Neural progenitor cell (in vitro differentiated cells): ENCODE data around the gene TBC1D1. TPM values are rescaled to one million over a fixed set of nuclear protein-coding genes. Genes with fewer than 3 reads are reported as not detected.
A peak's percentile ranks its signal among the peaks of the same experiment; 100 is the strongest.

ENCODE experiments used
- DNase-seq: peaks from one replicate; pipeline ENCODE4 v3.0.0-alpha.2; 2016; ENCODE audit warnings: low spot score
- H2AFZ ChIP-seq: fragments of 200-600 bp; sonication (generic); replicated peaks from 2 replicates; pipeline ENCODE4 v1.6.1; 2016; ENCODE audit warnings: antibody characterized with exemption
- H3F3A ChIP-seq: fragments of 200-600 bp; sonication (generic); 2 replicates; pipeline ENCODE4 v1.6.1; 2016; ENCODE audit warnings: antibody characterized with exemption, low read depth
- H3K27ac ChIP-seq: fragments of 200-600 bp; sonication (generic); 2 replicates; pipeline ENCODE4 v1.5.1; 2016; ENCODE audit warnings: mild to moderate bottlenecking
- H3K27me3 ChIP-seq: fragments of 200-600 bp; sonication (generic); 2 replicates; pipeline ENCODE4 v1.6.1; 2016; ENCODE audit warnings: mild to moderate bottlenecking, moderate library complexity
- H3K36me3 ChIP-seq: fragments of 200-600 bp; sonication (generic); 2 replicates; pipeline ENCODE4 v1.5.1; 2016
- H3K4me1 ChIP-seq: fragments of 200-600 bp; sonication (generic); 2 replicates; pipeline ENCODE4 v1.6.1; 2016; ENCODE audit warnings: mixed run types
- H3K4me2 ChIP-seq: fragments of 200-600 bp; sonication (generic); 2 replicates; pipeline ENCODE4 v1.6.1; 2016
- H3K4me3 ChIP-seq: fragments of 200-600 bp; sonication (generic); 2 replicates; pipeline ENCODE4 v1.5.1; 2016
- H3K79me2 ChIP-seq: fragments of 200-600 bp; sonication (generic); 2 replicates; pipeline ENCODE4 v1.6.1; 2016; ENCODE audit warnings: low read depth
- H3K9ac ChIP-seq: fragments of 200-600 bp; sonication (generic); 2 replicates; pipeline ENCODE4 v1.6.1; 2016
- H3K9me3 ChIP-seq: fragments of 200-600 bp; sonication (generic); 2 replicates; pipeline ENCODE4 v1.5.1; 2016; ENCODE audit warnings: low read depth
- H4K20me1 ChIP-seq: fragments of 200-600 bp; sonication (generic); 2 replicates; pipeline ENCODE4 v1.6.1; 2016; ENCODE audit warnings: low read depth
- H3K27ac Mint-ChIP-seq: 3 replicates; pipeline ENCODE4 v1.8.0; 2021; ENCODE audit warnings: mixed read lengths
- H3K27me3 Mint-ChIP-seq: 2 replicates; pipeline ENCODE4 v1.8.0; 2022; ENCODE audit warnings: low read depth, mild to moderate bottlenecking, inconsistent platforms, moderate library complexity, mixed read lengths; ENCODE audit not compliant: insufficient read depth
- H3K36me3 Mint-ChIP-seq: 3 replicates; pipeline ENCODE4 v1.8.0; 2021; ENCODE audit warnings: mixed read lengths
- H3K4me1 Mint-ChIP-seq: 3 replicates; pipeline ENCODE4 v1.8.0; 2021; ENCODE audit warnings: mixed read lengths
- H3K4me3 Mint-ChIP-seq: 3 replicates; pipeline ENCODE4 v1.8.0; 2021; ENCODE audit warnings: mild to moderate bottlenecking, moderate library complexity, mixed read lengths
- H3K9me3 Mint-ChIP-seq: 3 replicates; pipeline ENCODE4 v1.8.0; 2020; ENCODE audit warnings: mixed read lengths
- EZH2 ChIP-seq: fragments of 200-600 bp; sonication (generic); IDR thresholded peaks from 2 replicates; pipeline ENCODE4 v1.6.1; 2017; ENCODE audit warnings: antibody characterized with exemption, mild to moderate bottlenecking, moderate library complexity
- EZH2phosphoT487 ChIP-seq: fragments of 200-600 bp; sonication (generic); IDR thresholded peaks from 2 replicates; pipeline ENCODE4 v1.6.1; 2017; ENCODE audit warnings: antibody characterized with exemption
- total RNA-seq: library from RNA; depleted of rRNA; stranded (reverse); fragments of >200 nt; gene quantifications from 2 replicates; pipeline ENCODE4 v1.2.3, GENCODE V29; 2015; ENCODE audit warnings: low replicate concordance
- TF ChIP-seq, protein P1 (sequence below): fragments of 200-600 bp; sonication (generic); IDR thresholded peaks from 2 replicates; pipeline ENCODE4 v1.5.1; 2017; ENCODE audit warnings: antibody characterized with exemption, mild to moderate bottlenecking

The TBC1D1 gene
- total RNA-seq, 1 donor from 2014 or later = 208 TPM

DNA sequence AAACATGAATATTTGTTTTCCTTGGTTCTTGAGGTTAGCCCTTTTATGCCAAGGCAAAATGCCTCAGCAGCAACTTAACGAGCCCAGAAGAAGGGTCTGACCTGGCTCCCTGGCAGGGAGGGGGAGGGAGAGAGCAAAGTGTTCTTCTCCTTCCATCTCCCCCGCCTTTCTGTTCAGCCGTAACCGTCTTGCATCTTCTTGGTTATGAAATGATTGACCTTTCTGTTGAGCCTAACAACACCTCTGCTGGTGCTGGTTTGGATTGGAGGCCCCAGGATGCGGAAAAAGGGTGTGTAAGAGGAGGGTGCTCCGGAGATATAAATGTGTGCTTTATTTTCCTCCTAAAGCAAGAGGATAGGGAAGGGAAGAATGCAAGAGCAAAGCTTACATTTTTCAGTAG, 114.0 kb downstream of the TBC1D1 start:
- H3K4me1 ChIP-seq = peaks cover 54% of the 10 kb centered on the region
- no peak overlapping the region for H3K4me3 Mint-ChIP-seq
- H3K9ac ChIP-seq = no peak overlapping the region
- H3K79me2 ChIP-seq = peaks cover 68% of the 10 kb centered on the region
- no peaks in the 10 kb centered on the region for H3K36me3 Mint-ChIP-seq
- H3F3A ChIP-seq = no peaks in the 10 kb centered on the region
- no peaks in the 10 kb centered on the region for H3K9me3 Mint-ChIP-seq
- H3K27ac Mint-ChIP-seq = no peak overlapping the region
- peaks cover 39% of the 10 kb centered on the region for H3K4me1 Mint-ChIP-seq
- no peak overlapping the region for H2AFZ ChIP-seq
- DNase-seq = no peak
- no peaks in the 10 kb centered on the region for H3K27me3 ChIP-seq
- no peak overlapping the region for H3K4me3 ChIP-seq
- no peak for TF ChIP-seq EZH2
- no peak for TF ChIP-seq EZH2phosphoT487
- TF ChIP-seq, protein P1, sequence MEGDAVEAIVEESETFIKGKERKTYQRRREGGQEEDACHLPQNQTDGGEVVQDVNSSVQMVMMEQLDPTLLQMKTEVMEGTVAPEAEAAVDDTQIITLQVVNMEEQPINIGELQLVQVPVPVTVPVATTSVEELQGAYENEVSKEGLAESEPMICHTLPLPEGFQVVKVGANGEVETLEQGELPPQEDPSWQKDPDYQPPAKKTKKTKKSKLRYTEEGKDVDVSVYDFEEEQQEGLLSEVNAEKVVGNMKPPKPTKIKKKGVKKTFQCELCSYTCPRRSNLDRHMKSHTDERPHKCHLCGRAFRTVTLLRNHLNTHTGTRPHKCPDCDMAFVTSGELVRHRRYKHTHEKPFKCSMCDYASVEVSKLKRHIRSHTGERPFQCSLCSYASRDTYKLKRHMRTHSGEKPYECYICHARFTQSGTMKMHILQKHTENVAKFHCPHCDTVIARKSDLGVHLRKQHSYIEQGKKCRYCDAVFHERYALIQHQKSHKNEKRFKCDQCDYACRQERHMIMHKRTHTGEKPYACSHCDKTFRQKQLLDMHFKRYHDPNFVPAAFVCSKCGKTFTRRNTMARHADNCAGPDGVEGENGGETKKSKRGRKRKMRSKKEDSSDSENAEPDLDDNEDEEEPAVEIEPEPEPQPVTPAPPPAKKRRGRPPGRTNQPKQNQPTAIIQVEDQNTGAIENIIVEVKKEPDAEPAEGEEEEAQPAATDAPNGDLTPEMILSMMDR = no peak
- H3K27me3 Mint-ChIP-seq = peaks cover 2% of the 10 kb centered on the region
- H3K36me3 ChIP-seq = no peaks in the 10 kb centered on the region
- no peak overlapping the region for H3K27ac ChIP-seq
- peaks cover 53% of the 10 kb centered on the region for H4K20me1 ChIP-seq
- H3K4me2 ChIP-seq = peak overlapping the region; percentile 40
- no peaks in the 10 kb centered on the region for H3K9me3 ChIP-seq

DNA sequence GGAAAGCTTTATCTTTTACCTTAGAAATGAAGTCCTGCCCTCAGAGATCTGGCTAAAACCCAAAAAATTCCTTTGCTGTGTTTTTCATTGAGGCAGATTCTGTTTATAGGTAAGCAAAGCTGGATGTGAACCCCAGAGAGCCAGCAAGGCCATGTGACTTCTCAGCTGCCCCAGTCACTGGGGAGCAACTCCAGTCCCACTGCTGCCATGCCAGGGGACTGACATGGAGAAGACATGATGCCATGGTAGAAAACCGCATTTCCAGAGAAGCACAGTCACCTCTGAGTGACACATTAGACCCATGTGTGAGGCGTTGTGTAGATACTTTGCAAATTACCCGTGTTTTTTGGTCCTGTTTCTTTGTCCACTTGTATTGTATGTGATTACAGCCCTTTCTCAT, 114.8 kb downstream of the TBC1D1 start:
- no peaks in the 10 kb centered on the region for H3F3A ChIP-seq
- H3K9ac ChIP-seq = no peak overlapping the region
- no peaks in the 10 kb centered on the region for H3K27me3 ChIP-seq
- no peaks in the 10 kb centered on the region for H3K9me3 ChIP-seq
- TF ChIP-seq EZH2 = no peak
- no peak for TF ChIP-seq EZH2phosphoT487
- TF ChIP-seq, protein P1 = no peak
- H3K27me3 Mint-ChIP-seq = peaks cover 2% of the 10 kb centered on the region
- no peaks in the 10 kb centered on the region for H3K36me3 Mint-ChIP-seq
- H3K4me1 ChIP-seq = peaks cover 60% of the 10 kb centered on the region
- no peaks in the 10 kb centered on the region for H3K9me3 Mint-ChIP-seq
- H3K27ac ChIP-seq = no peak overlapping the region
- peak overlapping the region; percentile 11 for H3K4me2 ChIP-seq
- no peak for DNase-seq
- H3K36me3 ChIP-seq = no peaks in the 10 kb centered on the region
- H3K4me3 Mint-ChIP-seq = no peak overlapping the region
- H4K20me1 ChIP-seq = peaks cover 59% of the 10 kb centered on the region
- no peak overlapping the region for H3K4me3 ChIP-seq
- H2AFZ ChIP-seq = no peak overlapping the region
- peaks cover 66% of the 10 kb centered on the region for H3K79me2 ChIP-seq
- H3K27ac Mint-ChIP-seq = no peak overlapping the region
- H3K4me1 Mint-ChIP-seq = peaks cover 46% of the 10 kb centered on the region

DNA sequence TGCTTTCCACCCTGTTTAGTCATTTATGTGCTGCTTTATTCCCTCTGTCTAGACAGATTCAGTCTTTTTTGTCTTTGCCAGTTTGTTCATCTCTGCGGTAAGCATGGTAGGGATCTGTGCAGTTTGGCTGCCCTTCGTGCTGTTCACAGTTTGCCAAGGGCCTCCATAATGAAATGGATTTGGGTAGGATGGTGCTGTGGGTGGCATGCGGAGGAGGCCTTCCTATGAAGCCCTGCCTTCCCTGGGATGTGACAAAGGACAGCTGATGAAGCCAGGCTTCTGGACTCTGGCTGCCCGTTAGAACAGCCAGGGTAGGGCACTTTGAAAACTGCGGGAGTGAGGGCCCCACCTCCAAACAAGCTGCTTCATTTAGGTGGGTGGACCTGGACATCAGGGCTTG, 116.8 kb downstream of the TBC1D1 start:
- Histone ChIP-seq H3K36me3 (no peaks in the 10 kb centered on the region), H4K20me1 (peaks cover 52% of the 10 kb centered on the region), H3K4me1 (peaks cover 51% of the 10 kb centered on the region), H2AFZ (no peak overlapping the region), H3K4me3 (no peak overlapping the region), H3K9ac (no peak overlapping the region), H3K79me2 (peaks cover 80% of the 10 kb centered on the region), H3K27me3 (no peaks in the 10 kb centered on the region), H3K4me2 (no peak overlapping the region), H3K27ac (no peak overlapping the region), H3K9me3 (no peaks in the 10 kb centered on the region), H3F3A (no peaks in the 10 kb centered on the region)
- Mint-ChIP-seq H3K9me3 (no peaks in the 10 kb centered on the region), H3K4me3 (no peak overlapping the region), H3K27ac (no peak overlapping the region), H3K36me3 (no peaks in the 10 kb centered on the region), H3K27me3 (peaks cover 2% of the 10 kb centered on the region), H3K4me1 (peaks cover 49% of the 10 kb centered on the region)
- TF ChIP-seq, protein P1 = no peak
- no peak for TF ChIP-seq EZH2
- TF ChIP-seq EZH2phosphoT487 = no peak
- no peak for DNase-seq
